ENCODE data around the gene SPATA18.
"Not testable (repeated sequence)": the region's sequence is repeated elsewhere in the genome, so short reads cannot be mapped to it uniquely, and the experiment has no call there.

The SPATA18 gene

GRCh38 chr4:52110171-52110570 lies 59.1 kb downstream of the SPATA18 start:
- DNase-seq, result no peak

GRCh38 chr4:52111995-52112394 lies 60.9 kb downstream of the SPATA18 start:
- DNase-seq, result no peak

GRCh38 chr4:52112411-52112810 lies 61.3 kb downstream of the SPATA18 start:
- no peak for DNase-seq

- DNase-seq, result no peak
Observed at GRCh38 chr4:52116641-52117040, 65.5 kb downstream of the SPATA18 start.

GRCh38 chr4:52126226-52126625 lies 75.1 kb downstream of the SPATA18 start:
- DNase-seq, result no peak

- no peak for DNase-seq
Observed at GRCh38 chr4:52126966-52127365, 75.9 kb downstream of the SPATA18 start.

GRCh38 chr4:52135171-52135570 lies 84.1 kb downstream of the SPATA18 start:
- DNase-seq, result no peak

GRCh38 chr4:52137152-52137551 lies 86.0 kb downstream of the SPATA18 start:
- not testable (repeated sequence) for DNase-seq

GRCh38 chr4:52142816-52143215 lies 91.7 kb downstream of the SPATA18 start:
- DNase-seq, result no peak

- no peak for DNase-seq
Observed at GRCh38 chr4:52143815-52144214, 92.7 kb downstream of the SPATA18 start.

- no peak for DNase-seq
Observed at GRCh38 chr4:52144372-52144771, 93.3 kb downstream of the SPATA18 start.
